NCI-H524 (cell line): ENCODE measurements around the gene ATP8A2.

ENCODE experiments used
- DNase-seq, 2 experiments: peaks; one replicate each; lab custom pipeline; 2025; lab: John Stamatoyannopoulos, UW

The ATP8A2 gene

GRCh38 chr13:25965596-25965995 lies 593.8 kb downstream of the ATP8A2 start:
- DNase-seq = no peak

- DNase-seq = no peak
Measured at GRCh38 chr13:25966086-25966485, 594.3 kb downstream of the ATP8A2 start.

- no peak for DNase-seq
Measured at GRCh38 chr13:25967144-25967543, 595.4 kb downstream of the ATP8A2 start.

- no peak for DNase-seq
Measured at GRCh38 chr13:25971047-25971446, 599.3 kb downstream of the ATP8A2 start.

GRCh38 chr13:25971459-25972145 lies 599.8 kb downstream of the ATP8A2 start:
- DNase-seq = peak; percentile 7 to 55

- DNase-seq = peak; percentile 78 to 97
Measured at GRCh38 chr13:25973085-25973484, 601.3 kb downstream of the ATP8A2 start.

- DNase-seq = peak in 1 of 2 experiments; percentile 48
Measured at GRCh38 chr13:25973576-25973975, 601.8 kb downstream of the ATP8A2 start.

- no peak for DNase-seq
Measured at GRCh38 chr13:25977216-25977615, 605.4 kb downstream of the ATP8A2 start.

GRCh38 chr13:25977671-25978070 lies 605.9 kb downstream of the ATP8A2 start:
- no peak for DNase-seq

- no peak for DNase-seq
Measured at GRCh38 chr13:25978961-25979360, 607.2 kb downstream of the ATP8A2 start.

- no peak for DNase-seq
Measured at GRCh38 chr13:25979371-25979770, 607.6 kb downstream of the ATP8A2 start.

- peak in 1 of 2 experiments; percentile 54 for DNase-seq
Measured at GRCh38 chr13:25980255-25980654, 608.5 kb downstream of the ATP8A2 start.

- no peak for DNase-seq
Measured at GRCh38 chr13:25981060-25981459, 609.3 kb downstream of the ATP8A2 start.

GRCh38 chr13:25982907-25983306 lies 611.1 kb downstream of the ATP8A2 start:
- no peak for DNase-seq

- DNase-seq = peak; percentile 18 to 72
Measured at GRCh38 chr13:25987987-25988386, 616.2 kb downstream of the ATP8A2 start.

- no peak for DNase-seq
Measured at GRCh38 chr13:25988661-25989060, 616.9 kb downstream of the ATP8A2 start.

GRCh38 chr13:25990801-25991200 lies 619.0 kb downstream of the ATP8A2 start:
- no peak for DNase-seq

GRCh38 chr13:25992076-25992475 lies 620.3 kb downstream of the ATP8A2 start:
- DNase-seq = no peak

GRCh38 chr13:26007261-26008125 lies 635.7 kb downstream of the ATP8A2 start:
- DNase-seq = no peak

GRCh38 chr13:26010487-26011207 lies 638.9 kb downstream of the ATP8A2 start:
- DNase-seq = no peak

- DNase-seq = no peak
Measured at GRCh38 chr13:26011208-26011573, 639.4 kb downstream of the ATP8A2 start.

GRCh38 chr13:26011996-26012821 lies 640.4 kb downstream of the ATP8A2 start:
- DNase-seq = no peak
